CD1c-positive myeloid dendritic cell (primary cell): ENCODE measurements around the gene GNGT2.
"Not testable (repeated sequence)": the region's sequence is repeated elsewhere in the genome, so short reads cannot be mapped to it uniquely, and the experiment has no call there.

Experiments
- DNase-seq: peaks from one replicate; pipeline ENCODE4 v3.0.0-alpha.2; 2016; ENCODE audit errors: extremely low spot score

The GNGT2 gene

GRCh38 chr17:49203796-49204195, 6.6 kb downstream of the GNGT2 start:
- no peak for DNase-seq

DNA sequence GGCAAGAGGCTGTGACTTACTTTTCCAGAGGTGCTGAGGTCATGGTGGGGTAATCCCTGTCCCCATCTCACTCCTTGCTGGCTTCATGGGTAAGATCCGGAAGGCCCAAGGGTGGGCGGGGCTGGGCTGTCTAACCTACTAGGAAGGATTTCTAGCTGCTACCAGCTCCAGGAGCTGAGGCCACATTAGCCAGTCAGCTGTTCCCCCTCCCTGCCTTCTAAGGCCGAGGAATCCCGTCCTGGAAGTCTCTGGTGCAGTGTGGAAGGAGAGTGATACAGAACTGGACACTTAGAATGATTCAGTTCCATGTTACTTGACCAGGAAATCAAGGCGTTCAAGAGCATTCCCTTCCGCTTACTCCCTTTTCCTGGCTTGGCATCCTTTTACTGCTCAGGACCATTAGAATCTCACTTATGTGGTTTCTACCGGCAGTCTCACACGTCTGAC, 8.9 kb downstream of the GNGT2 start:
- no peak for DNase-seq

DNA sequence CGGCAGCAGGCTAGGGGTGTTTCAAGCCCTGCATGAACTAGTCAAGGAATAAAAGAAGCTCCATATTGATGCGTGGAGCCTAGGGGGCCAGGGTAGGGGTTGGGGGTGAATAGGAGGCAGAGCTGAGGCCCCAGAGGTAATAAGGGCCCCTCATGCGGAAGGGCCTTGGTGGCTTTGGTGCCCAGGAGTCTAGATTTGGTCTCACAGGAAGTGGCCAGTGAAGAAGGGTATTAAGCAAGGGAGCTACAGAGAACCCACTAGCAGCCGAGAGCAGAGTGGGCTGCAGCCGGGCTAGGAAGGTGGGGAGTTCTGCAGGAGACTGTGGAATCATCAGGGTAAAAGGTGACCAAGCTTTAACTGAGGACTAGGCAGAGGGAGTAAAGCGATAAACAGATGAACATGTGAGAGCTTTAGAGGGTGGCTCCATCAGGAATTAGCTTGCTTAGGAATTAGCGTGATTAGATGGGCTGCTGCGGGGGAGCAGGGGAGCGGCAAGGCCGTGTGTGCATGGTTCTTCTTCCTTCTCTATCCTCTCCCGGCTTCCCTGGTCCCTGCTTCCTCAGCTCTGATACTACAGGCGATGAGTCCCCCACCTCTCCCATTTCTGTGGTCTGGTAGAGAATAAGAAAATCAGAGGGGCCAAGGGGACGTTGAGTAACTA, 9.8 kb downstream of the GNGT2 start:
- no peak for DNase-seq

DNA sequence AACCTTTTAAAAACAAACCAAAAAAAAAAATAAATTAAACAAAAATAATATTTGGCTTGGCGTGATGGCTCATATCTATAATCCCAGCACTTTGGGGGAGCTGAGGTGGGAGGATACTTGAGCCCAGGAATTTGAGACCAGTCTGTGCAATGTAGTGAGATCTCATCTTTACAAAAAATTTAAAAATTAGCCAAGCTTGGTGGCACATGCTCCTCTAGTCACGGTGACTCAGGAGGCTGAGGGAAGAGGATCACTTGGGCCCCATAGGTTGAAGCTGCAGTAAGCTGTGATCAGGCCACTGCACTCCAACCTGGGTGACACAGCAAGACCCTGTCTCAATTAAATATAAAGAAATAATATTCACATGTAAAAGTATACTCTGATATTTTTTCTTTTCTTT, 12.2 kb downstream of the GNGT2 start:
- DNase-seq: no peak

DNA sequence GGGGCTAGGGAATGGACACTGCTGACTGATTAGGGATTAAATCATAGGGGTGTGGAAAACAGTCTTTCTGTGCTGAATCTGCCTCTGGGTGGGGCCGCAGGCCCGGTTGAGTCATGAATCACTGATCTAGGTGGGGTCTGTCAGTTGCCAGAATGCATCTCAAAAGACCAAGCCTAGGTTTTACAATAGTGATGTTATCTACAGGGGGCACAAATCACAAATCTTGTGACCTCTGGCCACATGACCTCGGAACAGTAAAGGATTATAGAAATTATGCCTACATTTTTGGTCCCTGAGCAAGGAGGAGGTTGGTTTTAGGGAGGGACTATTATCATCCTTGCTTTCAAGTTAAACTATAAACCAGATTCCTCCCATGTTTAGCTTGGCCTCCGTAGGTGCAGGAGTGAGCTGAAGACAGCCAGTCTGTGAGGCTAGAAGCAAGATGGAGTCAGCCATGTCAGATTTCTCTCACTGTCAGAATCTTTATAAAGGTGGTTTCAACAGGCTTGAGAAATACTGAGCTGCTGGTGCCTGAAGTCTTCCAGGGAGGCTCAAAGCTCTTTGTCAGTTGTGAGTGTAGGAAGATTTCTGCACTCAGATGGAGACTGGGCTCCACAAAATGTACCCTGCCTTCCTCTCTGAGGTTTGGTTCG, 12.9 kb downstream of the GNGT2 start:
- no peak for DNase-seq

GRCh38 chr17:49196520-49196919, 13.9 kb downstream of the GNGT2 start:
- DNase-seq: no peak

- DNase-seq: no peak
Measured at GRCh38 chr17:49195751-49196150, 14.6 kb downstream of the GNGT2 start.

GRCh38 chr17:49194297-49194607, 16.1 kb downstream of the GNGT2 start:
- no peak for DNase-seq

GRCh38 chr17:49193513-49194296, 16.7 kb downstream of the GNGT2 start:
- peak; percentile 63 for DNase-seq

- DNase-seq: peak; percentile 95
Measured at GRCh38 chr17:49191917-49192741, 18.2 kb downstream of the GNGT2 start.

GRCh38 chr17:49191409-49191916, 18.9 kb downstream of the GNGT2 start:
- DNase-seq: peak; percentile 64

DNA sequence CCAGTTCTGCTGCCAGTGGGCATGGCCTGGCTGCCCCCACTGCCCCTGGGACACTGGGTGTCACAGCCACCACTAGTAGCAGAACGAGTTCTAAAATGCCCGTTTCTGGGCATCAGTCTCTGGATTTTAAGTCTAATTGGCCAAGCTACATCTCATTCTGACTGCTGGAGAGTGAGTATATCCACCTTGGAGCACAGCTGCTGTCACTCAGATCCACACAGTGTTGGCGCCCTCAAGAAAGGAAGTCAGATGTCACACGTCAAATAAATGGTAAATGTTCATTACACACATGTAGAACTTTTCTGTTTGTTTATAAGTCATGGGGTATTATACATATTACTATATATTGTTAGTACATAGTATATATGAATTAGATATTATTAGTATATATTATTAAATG, 19.4 kb downstream of the GNGT2 start:
- DNase-seq: no peak

- DNase-seq: no peak
Measured at GRCh38 chr17:49187301-49187700, 23.1 kb downstream of the GNGT2 start.

DNA sequence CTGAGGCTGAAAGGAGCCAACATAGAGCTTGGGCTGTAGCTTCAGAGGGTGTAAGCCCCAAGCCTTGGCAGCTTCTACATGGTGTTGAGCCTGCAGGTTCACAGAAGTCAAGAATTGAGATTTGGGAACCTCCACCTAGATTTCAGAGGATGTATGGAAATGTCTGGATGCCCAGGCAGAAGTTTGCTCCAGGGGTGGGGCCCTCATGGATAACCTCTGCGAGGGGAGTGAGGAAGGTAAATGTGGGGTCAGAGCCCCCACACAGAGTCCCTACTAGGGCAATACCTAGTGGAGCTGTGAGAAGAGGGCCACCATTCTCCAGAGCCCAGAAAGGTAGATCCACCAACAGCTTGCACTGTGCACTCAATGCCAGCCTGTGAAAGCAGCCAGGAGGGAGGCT, 25.0 kb downstream of the GNGT2 start:
- not testable (repeated sequence) for DNase-seq

- DNase-seq: not testable (repeated sequence)
Measured at GRCh38 chr17:49184522-49184921, 25.9 kb downstream of the GNGT2 start.

DNA sequence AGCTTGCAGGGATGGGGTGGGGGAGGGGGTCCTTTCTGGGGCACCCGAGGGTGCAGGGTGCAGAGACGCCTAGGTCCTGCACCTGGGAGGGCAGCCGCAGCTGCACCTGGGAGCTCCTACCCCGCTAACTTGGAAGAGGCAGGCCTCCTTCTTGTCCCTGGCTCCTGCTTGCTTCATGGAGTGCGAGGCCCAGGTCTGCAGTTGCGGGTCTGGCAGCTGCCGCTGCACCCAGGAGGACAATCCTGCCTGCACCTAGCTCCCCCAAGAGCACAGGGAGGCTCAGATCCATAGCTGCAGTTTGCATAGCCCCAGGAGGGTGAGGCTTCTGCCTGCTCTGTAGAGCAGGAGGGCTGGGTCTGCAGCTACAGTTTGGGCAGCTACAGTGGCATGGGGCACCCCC, 26.6 kb downstream of the GNGT2 start:
- no peak for DNase-seq

DNA sequence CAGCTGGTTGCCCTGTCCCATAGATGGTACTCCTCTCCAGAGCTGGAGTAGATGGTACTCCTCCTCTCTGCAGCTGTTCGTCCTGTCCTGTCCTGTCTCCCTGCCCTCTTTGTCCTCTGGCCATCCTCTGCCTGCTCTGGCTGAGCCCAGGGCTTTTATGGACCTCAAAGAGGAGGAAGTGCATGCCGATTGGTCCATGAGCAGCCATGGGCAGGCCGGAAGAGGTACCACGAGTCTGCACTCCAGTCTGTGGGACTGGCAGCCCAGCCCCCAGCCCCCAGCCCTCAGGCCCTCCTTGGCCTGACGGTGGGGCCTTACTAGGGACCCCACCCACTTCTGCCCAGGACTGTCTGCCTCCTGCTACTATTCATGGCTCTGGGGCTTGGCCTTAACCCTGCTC, 27.0 kb downstream of the GNGT2 start:
- no peak for DNase-seq

DNA sequence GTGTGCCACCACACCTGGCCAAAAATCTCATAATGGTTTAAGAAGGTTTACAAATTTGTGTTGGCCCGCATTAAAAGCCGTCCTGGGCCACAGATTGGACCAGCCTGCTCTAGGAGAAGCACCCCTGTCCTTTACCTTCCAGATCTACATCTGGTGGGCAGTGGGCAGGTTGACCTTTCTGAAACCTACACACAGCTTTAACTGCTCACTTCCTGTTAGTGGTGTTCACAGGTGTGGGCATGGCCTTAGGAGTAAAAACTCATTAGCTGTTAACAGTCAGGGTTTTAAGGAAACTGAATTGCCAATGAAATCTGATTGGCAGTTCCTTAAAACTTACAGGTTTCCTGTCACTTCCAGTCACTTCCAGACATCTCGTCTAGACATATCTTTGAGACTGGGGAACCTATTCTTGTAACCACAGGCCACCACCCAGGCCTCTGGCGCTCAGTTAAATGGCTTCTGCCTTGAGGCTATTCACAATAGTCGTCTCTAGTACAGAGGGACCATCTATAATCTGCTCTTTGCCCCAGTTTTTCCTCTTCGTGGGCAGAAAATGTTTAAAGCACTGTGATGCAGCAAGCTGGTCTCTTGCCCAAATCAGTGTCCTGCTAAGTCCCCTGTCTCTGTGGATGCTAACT, 29.3 kb downstream of the GNGT2 start:
- DNase-seq: peak; percentile 12

DNA sequence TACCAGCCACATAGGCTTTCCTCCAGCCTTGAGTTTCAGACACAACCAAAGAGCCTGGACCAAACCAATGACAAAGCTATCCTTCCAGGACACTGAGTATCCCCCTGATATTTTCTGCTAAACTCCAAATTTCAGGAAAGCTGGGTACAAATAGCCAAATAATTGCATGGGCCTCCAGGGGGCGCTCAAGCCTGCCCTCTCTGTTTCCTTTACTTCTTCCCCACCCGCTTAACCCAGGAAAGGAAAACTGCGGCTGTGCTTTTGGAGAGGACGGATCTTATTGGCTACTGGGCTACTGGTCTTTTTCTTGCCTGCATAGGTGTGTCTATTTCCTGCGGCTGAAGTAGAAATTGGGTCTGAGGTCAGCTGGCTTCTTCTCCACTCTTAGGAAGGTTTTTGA, 30.1 kb downstream of the GNGT2 start:
- peak; percentile 75 for DNase-seq

GRCh38 chr17:49175978-49176377, 34.4 kb downstream of the GNGT2 start:
- DNase-seq: not testable (repeated sequence)

GRCh38 chr17:49170711-49171110, 39.7 kb downstream of the GNGT2 start:
- not testable (repeated sequence) for DNase-seq
